ENCODE data around the gene OPN1MW3. TPM values are rescaled to one million over a fixed set of nuclear protein-coding genes. Genes with fewer than 3 reads are reported as not detected.

OPN1MW3 gene
- polyA plus RNA-seq, 1 donor from 2014 or later = not detected

GRCh38 chrX:154317391-154317995, 60.1 kb downstream of the OPN1MW3 start:
- no peaks in the 10 kb centered on the region for H3K9me2 ChIP-seq (ENCODE audit: insufficient read depth, low read length)
- H3K9me3 ChIP-seq (ENCODE audit: low read length) = no peaks in the 10 kb centered on the region
- H3F3A ChIP-seq (ENCODE audit: insufficient read depth, low read length, poor library complexity, severe bottlenecking) = no peaks in the 10 kb centered on the region
- H3K36me3 ChIP-seq (ENCODE audit: insufficient read depth, low read length) = no peaks in the 10 kb centered on the region
- H2AFZ ChIP-seq (ENCODE audit: low read depth, low read length) = no peak overlapping the region
- no peak overlapping the region for H3K4me2 ChIP-seq (ENCODE audit: low read length)
- H3K79me2 ChIP-seq (replicated peaks; ENCODE audit: insufficient read depth, low read length) = no peaks in the 10 kb centered on the region
- H3K27ac ChIP-seq (ENCODE audit: low read length) = no peak overlapping the region
- H3K9ac ChIP-seq (ENCODE audit: low read length) = no peak overlapping the region
- no peaks in the 10 kb centered on the region for H4K20me1 ChIP-seq (ENCODE audit: insufficient read depth)
- TF ChIP-seq EZH2 (IDR thresholded peaks at IDR 0.05; ENCODE audit: borderline replicate concordance, insufficient read depth, low read length, poor library complexity, severe bottlenecking) (no peak), EP300 (conservative IDR thresholded peaks at IDR 0.05; ENCODE audit: poor library complexity, severe bottlenecking) (no peak), MXI1 (conservative IDR thresholded peaks at IDR 0.05; ENCODE audit: poor library complexity, severe bottlenecking) (no peak), SMC3 (conservative IDR thresholded peaks at IDR 0.05; ENCODE audit: poor library complexity) (peak; percentile 30), TAF1 (IDR thresholded peaks at IDR 0.05; ENCODE audit: low read depth) (no peak), POLR2AphosphoS5 (IDR thresholded peaks at IDR 0.05) (no peak), RAD21 (conservative IDR thresholded peaks at IDR 0.05) (no peak), REST (IDR thresholded peaks at IDR 0.05; ENCODE audit: borderline replicate concordance) (no peak)
- TF ChIP-seq, protein P1, sequence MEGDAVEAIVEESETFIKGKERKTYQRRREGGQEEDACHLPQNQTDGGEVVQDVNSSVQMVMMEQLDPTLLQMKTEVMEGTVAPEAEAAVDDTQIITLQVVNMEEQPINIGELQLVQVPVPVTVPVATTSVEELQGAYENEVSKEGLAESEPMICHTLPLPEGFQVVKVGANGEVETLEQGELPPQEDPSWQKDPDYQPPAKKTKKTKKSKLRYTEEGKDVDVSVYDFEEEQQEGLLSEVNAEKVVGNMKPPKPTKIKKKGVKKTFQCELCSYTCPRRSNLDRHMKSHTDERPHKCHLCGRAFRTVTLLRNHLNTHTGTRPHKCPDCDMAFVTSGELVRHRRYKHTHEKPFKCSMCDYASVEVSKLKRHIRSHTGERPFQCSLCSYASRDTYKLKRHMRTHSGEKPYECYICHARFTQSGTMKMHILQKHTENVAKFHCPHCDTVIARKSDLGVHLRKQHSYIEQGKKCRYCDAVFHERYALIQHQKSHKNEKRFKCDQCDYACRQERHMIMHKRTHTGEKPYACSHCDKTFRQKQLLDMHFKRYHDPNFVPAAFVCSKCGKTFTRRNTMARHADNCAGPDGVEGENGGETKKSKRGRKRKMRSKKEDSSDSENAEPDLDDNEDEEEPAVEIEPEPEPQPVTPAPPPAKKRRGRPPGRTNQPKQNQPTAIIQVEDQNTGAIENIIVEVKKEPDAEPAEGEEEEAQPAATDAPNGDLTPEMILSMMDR (IDR thresholded peaks at IDR 0.05; ENCODE audit: poor library complexity, severe bottlenecking) = peak; percentile 48
- no peak overlapping the region for H3K4me3 ChIP-seq (ENCODE audit: low read length)
- H3K27me3 ChIP-seq (ENCODE audit: insufficient read depth, low read depth, low read length) = no peaks in the 10 kb centered on the region

GRCh38 chrX:154320406-154320805, 63.0 kb downstream of the OPN1MW3 start:
- H3K9me3 ChIP-seq (ENCODE audit: low read length) = no peaks in the 10 kb centered on the region
- no peaks in the 10 kb centered on the region for H4K20me1 ChIP-seq (ENCODE audit: insufficient read depth)
- no peaks in the 10 kb centered on the region for H3K9me2 ChIP-seq (ENCODE audit: insufficient read depth, low read length)
- no peak overlapping the region for H2AFZ ChIP-seq (ENCODE audit: low read depth, low read length)
- no peaks in the 10 kb centered on the region for H3K36me3 ChIP-seq (ENCODE audit: insufficient read depth, low read length)
- no peak overlapping the region for H3K4me3 ChIP-seq (ENCODE audit: low read length)
- H3K27me3 ChIP-seq (ENCODE audit: insufficient read depth, low read depth, low read length) = no peaks in the 10 kb centered on the region
- H3K27ac ChIP-seq (ENCODE audit: low read length) = no peak overlapping the region
- no peak overlapping the region for H3K9ac ChIP-seq (ENCODE audit: low read length)
- TF ChIP-seq SMC3 (conservative IDR thresholded peaks at IDR 0.05; ENCODE audit: poor library complexity) = no peak
- no peak for TF ChIP-seq RAD21 (conservative IDR thresholded peaks at IDR 0.05)
- no peak for TF ChIP-seq REST (IDR thresholded peaks at IDR 0.05; ENCODE audit: borderline replicate concordance)
- TF ChIP-seq, protein P1 (IDR thresholded peaks at IDR 0.05; ENCODE audit: poor library complexity, severe bottlenecking) = no peak
- TF ChIP-seq EZH2 (IDR thresholded peaks at IDR 0.05; ENCODE audit: borderline replicate concordance, insufficient read depth, low read length, poor library complexity, severe bottlenecking) = no peak
- TF ChIP-seq EP300 (conservative IDR thresholded peaks at IDR 0.05; ENCODE audit: poor library complexity, severe bottlenecking) = no peak
- TF ChIP-seq MXI1 (conservative IDR thresholded peaks at IDR 0.05; ENCODE audit: poor library complexity, severe bottlenecking) = no peak
- no peak for TF ChIP-seq POLR2AphosphoS5 (IDR thresholded peaks at IDR 0.05)
- no peak for TF ChIP-seq TAF1 (IDR thresholded peaks at IDR 0.05; ENCODE audit: low read depth)
- no peaks in the 10 kb centered on the region for H3K79me2 ChIP-seq (replicated peaks; ENCODE audit: insufficient read depth, low read length)
- no peaks in the 10 kb centered on the region for H3F3A ChIP-seq (ENCODE audit: insufficient read depth, low read length, poor library complexity, severe bottlenecking)
- no peak overlapping the region for H3K4me2 ChIP-seq (ENCODE audit: low read length)
